HEK293 (cell line): ENCODE data around the gene NFATC1.

Experiments used
- CTCF ChIP-seq: fragments of 450-650 bp; formaldehyde crosslinking; IDR thresholded peaks from 2 replicates; pipeline ENCODE4 v1.5.1; 2016; ENCODE audit warnings: missing biosample characterization, missing genetic modification characterization
- REPIN1 ChIP-seq: fragments of 450-650 bp; formaldehyde crosslinking; IDR thresholded peaks from 2 replicates; pipeline ENCODE4 v1.5.1; 2017; ENCODE audit warnings: missing biosample characterization, missing genetic modification characterization, low read depth
- ZNF24 ChIP-seq: fragments of 450-650 bp; formaldehyde crosslinking; IDR thresholded peaks from 2 replicates; pipeline ENCODE4 v1.5.1; 2016; ENCODE audit warnings: missing biosample characterization, missing genetic modification characterization
- ZNF626 ChIP-seq: fragments of 450-650 bp; sonication (Bioruptor Pico); formaldehyde crosslinking; IDR thresholded peaks from 2 replicates; pipeline ENCODE4 v1.5.1; 2018; ENCODE audit warnings: missing biosample characterization, missing genetic modification characterization, inconsistent platforms

- TF ChIP-seq CTCF (tag by site-specific recombination) (no peak), ZNF24 (tag by site-specific recombination) (no peak), REPIN1 (tag by site-specific recombination) (no peak), ZNF626 (tag by site-specific recombination) (no peak)
Measured at GRCh38 chr18:79416677-79417052, 20.9 kb downstream of the NFATC1 start.
